Left hindlimb (tissue), 1 donor: ENCODE results near the gene UGT1A1.
A peak's percentile ranks its signal among the peaks of the same experiment; 100 is the strongest.
"Not testable (repeated sequence)": the region's sequence is repeated elsewhere in the genome, so short reads cannot be mapped to it uniquely, and the experiment has no call there.

Experiments used
- DNase-seq: peaks from one replicate; pipeline ENCODE4 v3.0.0-alpha.2; 2018

The UGT1A1 gene

GRCh38 chr2:233760043-233760442 is at the start of gene UGT1A1:
TSS of gene UGT1A1 (plus strand) at chr2:233760270. CDS start at chr2:233760288, 18 bp downstream.
- no peak for DNase-seq

GRCh38 chr2:233711312-233712008 is 48.6 kb upstream of the UGT1A1 start:
- peak; percentile 62 for DNase-seq

- no peak for DNase-seq
Observed at GRCh38 chr2:233712611-233713261, 47.3 kb upstream of the UGT1A1 start, which contains the start of gene UGT1A5. TSS of gene UGT1A5 (plus strand) at chr2:233712907. CDS start at chr2:233712992, 85 bp downstream.

GRCh38 chr2:233713262-233713615 is 46.8 kb upstream of the UGT1A1 start:
- DNase-seq, result no peak

GRCh38 chr2:233714121-233714520 is 45.9 kb upstream of the UGT1A1 start:
- DNase-seq, result no peak

GRCh38 chr2:233718552-233718951 is 41.5 kb upstream of the UGT1A1 start, which contains the start of gene UGT1A4:
TSS of gene UGT1A4 (plus strand) at chr2:233718736. CDS start at chr2:233718821, 85 bp downstream.
- DNase-seq, result no peak

- DNase-seq, result no peak
Observed at GRCh38 chr2:233728723-233729301, 31.3 kb upstream of the UGT1A1 start, which contains the start of gene UGT1A3. TSS of gene UGT1A3 (plus strand) at chr2:233729042. CDS start at chr2:233729127, 85 bp downstream.

GRCh38 chr2:233736868-233737653 is 23.0 kb upstream of the UGT1A1 start:
- not testable (repeated sequence) for DNase-seq

- no peak for DNase-seq
Observed at GRCh38 chr2:233740870-233741269, 19.2 kb upstream of the UGT1A1 start.

- no peak for DNase-seq
Observed at GRCh38 chr2:233743464-233744259, 16.4 kb upstream of the UGT1A1 start.

- DNase-seq, result no peak
Observed at GRCh38 chr2:233745073-233745755, 14.9 kb upstream of the UGT1A1 start.

- DNase-seq, result not testable (repeated sequence)
Observed at GRCh38 chr2:233745838-233746237, 14.2 kb upstream of the UGT1A1 start.

- no peak for DNase-seq
Observed at GRCh38 chr2:233746475-233747282, 13.4 kb upstream of the UGT1A1 start.

- no peak for DNase-seq
Observed at GRCh38 chr2:233747283-233747544, 12.9 kb upstream of the UGT1A1 start.

- not testable (repeated sequence) for DNase-seq
Observed at GRCh38 chr2:233750689-233751088, 9.4 kb upstream of the UGT1A1 start.

GRCh38 chr2:233751212-233752009 is 8.7 kb upstream of the UGT1A1 start:
- DNase-seq, result not testable (repeated sequence)

GRCh38 chr2:233754872-233755611 is 5.0 kb upstream of the UGT1A1 start:
- no peak for DNase-seq

GRCh38 chr2:233756429-233757081 is 3.5 kb upstream of the UGT1A1 start:
- no peak for DNase-seq

GRCh38 chr2:233758141-233758540 is 1.9 kb upstream of the UGT1A1 start:
- DNase-seq, result no peak
